Vagina (tissue), 2 donors: ENCODE data around the gene FAM234B.

ENCODE experiments used
- POLR2AphosphoS5 ChIP-seq, 2 donors: sonication (generic); formaldehyde crosslinking; IDR thresholded peaks; one replicate each; pipeline ENCODE4 v1.9.0; 2017; ENCODE audit warnings: antibody characterized with exemption in 2 of 2, mild to moderate bottlenecking in 2 of 2, low read depth in 1 of 2; ENCODE audit not compliant: insufficient read depth in 1 of 2
- TF ChIP-seq, protein P1 (sequence below), 3 experiments: fragments of 450-650 bp in 2 of 3; fragments of 200-600 bp in 1 of 3; sonication (generic) in 1 of 3; IDR thresholded peaks; one replicate each; pipeline ENCODE4 v1.5.1; 2017 to 2019; ENCODE audit warnings: antibody characterized with exemption in 3 of 3, mild to moderate bottlenecking in 2 of 3, moderate library complexity in 2 of 3

- TF ChIP-seq POLR2AphosphoS5 (IDR thresholded peaks at IDR 0.05; ENCODE audit: insufficient read depth in 1 of 2, low read depth in 1 of 2): no peak
- TF ChIP-seq, protein P1, sequence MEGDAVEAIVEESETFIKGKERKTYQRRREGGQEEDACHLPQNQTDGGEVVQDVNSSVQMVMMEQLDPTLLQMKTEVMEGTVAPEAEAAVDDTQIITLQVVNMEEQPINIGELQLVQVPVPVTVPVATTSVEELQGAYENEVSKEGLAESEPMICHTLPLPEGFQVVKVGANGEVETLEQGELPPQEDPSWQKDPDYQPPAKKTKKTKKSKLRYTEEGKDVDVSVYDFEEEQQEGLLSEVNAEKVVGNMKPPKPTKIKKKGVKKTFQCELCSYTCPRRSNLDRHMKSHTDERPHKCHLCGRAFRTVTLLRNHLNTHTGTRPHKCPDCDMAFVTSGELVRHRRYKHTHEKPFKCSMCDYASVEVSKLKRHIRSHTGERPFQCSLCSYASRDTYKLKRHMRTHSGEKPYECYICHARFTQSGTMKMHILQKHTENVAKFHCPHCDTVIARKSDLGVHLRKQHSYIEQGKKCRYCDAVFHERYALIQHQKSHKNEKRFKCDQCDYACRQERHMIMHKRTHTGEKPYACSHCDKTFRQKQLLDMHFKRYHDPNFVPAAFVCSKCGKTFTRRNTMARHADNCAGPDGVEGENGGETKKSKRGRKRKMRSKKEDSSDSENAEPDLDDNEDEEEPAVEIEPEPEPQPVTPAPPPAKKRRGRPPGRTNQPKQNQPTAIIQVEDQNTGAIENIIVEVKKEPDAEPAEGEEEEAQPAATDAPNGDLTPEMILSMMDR (IDR thresholded peaks at IDR 0.05): no peak
Observed at GRCh38 chr12:13004986-13005385, 39.2 kb upstream of the FAM234B start.
